Heart right ventricle (tissue), 16 donors: ENCODE results near the gene SENP6. TPM values are rescaled to one million over a fixed set of nuclear protein-coding genes. Genes with fewer than 3 reads are reported as not detected.
"Not testable (repeated sequence)": the region's sequence is repeated elsewhere in the genome, so short reads cannot be mapped to it uniquely, and the experiment has no call there.

Source experiments
- ATAC-seq, 8 donors: fragments of 200-7000 bp; cut with Tn5 transposase; one replicate each; pipeline ENCODE4 v1.9.1; 2020; ENCODE audit warnings: mild to moderate bottlenecking in 8 of 8, moderate library complexity in 8 of 8, moderate number of reproducible peaks in 1 of 8
- DNase-seq, 2 donors: peaks; one replicate each; pipeline ENCODE4 v3.0.0-alpha.2; 2020
- H3K27ac ChIP-seq, 10 donors: fragments of 200-600 bp; sonication (generic) in 2 of 10; one replicate each; pipeline versions ENCODE4 v1.5.0 to v1.8.0; 2020 to 2022; ENCODE audit warnings: mild to moderate bottlenecking in 3 of 10
- H3K27me3 ChIP-seq, 7 donors: fragments of 200-600 bp; one replicate each; pipeline ENCODE4 v1.8.0; 2021 to 2022; ENCODE audit warnings: mild to moderate bottlenecking in 2 of 7
- H3K36me3 ChIP-seq, 9 donors: fragments of 200-600 bp; sonication (generic) in 1 of 9; one replicate each; pipeline versions ENCODE4 v1.5.0 to v1.8.0; 2020 to 2022; ENCODE audit warnings: mild to moderate bottlenecking in 2 of 9
- H3K4me1 ChIP-seq, 9 donors: fragments of 200-600 bp; sonication (generic) in 1 of 9; one replicate each; pipeline versions ENCODE4 v1.5.0 to v1.8.0; 2020 to 2022; ENCODE audit warnings: mild to moderate bottlenecking in 4 of 9
- H3K4me3 ChIP-seq, 10 donors: fragments of 200-600 bp; sonication (generic) in 2 of 10; one replicate each; pipeline versions ENCODE4 v1.5.0 to v1.8.0; 2020 to 2022; ENCODE audit warnings: mild to moderate bottlenecking in 7 of 10, moderate library complexity in 2 of 10
- H3K9me3 ChIP-seq, 11 donors: fragments of 200-600 bp in 10 of 11; sonication (generic) in 2 of 11; one replicate each; pipeline versions ENCODE4 v1.5.0 to v1.8.0; 2013 to 2022; ENCODE audit warnings: mild to moderate bottlenecking in 2 of 11, control low read depth in 1 of 11, moderate library complexity in 1 of 11
- CTCF ChIP-seq, 9 donors: fragments of 200-600 bp; sonication (generic) in 2 of 9; IDR thresholded peaks; one replicate each; pipeline versions ENCODE4 v1.5.0 to v1.8.0; 2021 to 2022; ENCODE audit warnings: antibody characterized with exemption in 9 of 9, mild to moderate bottlenecking in 5 of 9, moderate library complexity in 1 of 9
- WGBS, 2 donors: extraction: QIAGEN DNeasy Blood & Tissue Kit; methylation state at CpG; one replicate each; pipeline ENCODE4 v1.1.7; 2013; ENCODE audit warnings: inconsistent platforms in 1 of 2; 5-methylcytosine and 5-hydroxymethylcytosine counted together
- intact Hi-C, 10 donors: fragments of 100-400 bp; cut with DNase I; formaldehyde crosslinking; loops; one replicate each; pipeline versions ENCODE4 v1.11.1 to v1.14.2; 2022
- polyA plus RNA-seq, 2 donors: library from polyadenylated mRNA; stranded (reverse); fragments of 200-250 nt; gene quantifications; one replicate each; pipeline ENCODE4 v1.2.3, GENCODE V29; 2013
- total RNA-seq, 10 donors: library from RNA; stranded (reverse); fragmentation: NEBNext Ultra II Directional in 3 of 10; extraction: Animal tissue kit (Norgen Biotek cat#: 25700) in 3 of 10; gene quantifications; one replicate each; pipeline versions ENCODE4 v1.2.1 to v1.2.4, GENCODE V29; 2021 to 2023
- donor health status: Arrhythmogenic right ventricular cardiomyopathy.
- donor health status: ischemic (EF 13 %, LVEDD 7.1; RV severe dilation, severe dysfunction).
- donor health status: healthy with polysubstance abuse.
- donor health status: DM: no; HTN: yes; CAD: no.
- donor health status: DM: no; HTN: no; CAD: no.
- donor health status: ischemic (EF 25% LVEDD 6.9; RV normal size, moderate dysfunction).
- donor health status: ischemic (EF 25% LVEDD 5.7; RV mildly dilated, moderate dysfunction).
- donor health status: healthy.
- donor health status: DM: yes; HTN: yes; CAD: no.
- donor health status: Ischemic cardiomyopathy.
- donor health status: ischemic (EF 35%, LVEDD 5.7; RV mildly dilated, moderate dysfunction).
- donor health status: nonischemic (EF 11% LVEDD 7.7; RV severe dilation, severe dysfunction).
- donor health status: DM: yes; HTN: yes; CAD: no.
- donor health status: PGD.
- donor health status: ischemic (EF 29% LVEDD 5.4; RV normal size, mild dysfunction).
- donor health status: nonischemic (EF 23%, LVEDD 6.1; RV moderate dilation, normal function).

Gene SENP6
- total and polyA plus RNA-seq, 12 donors: 14.1 to 72.5 (median 62.2) TPM

- H3K9me3 ChIP-seq: no peaks in the 10 kb centered on the region
- intact Hi-C loops: no loop called here
- ATAC-seq: no peak
- no peaks in the 10 kb centered on the region for H3K4me1 ChIP-seq
- no peak overlapping the region for H3K27ac ChIP-seq
- no peaks in the 10 kb centered on the region for H3K27me3 ChIP-seq
- H3K36me3 ChIP-seq: peaks cover 0 to 96% (median 29%) of the 10 kb centered on the region in 9 donors
- 85 to 86% methylated on average over 3 of the region's 3 CpGs for WGBS, 2 donors
- DNase-seq: no peak
- TF ChIP-seq CTCF (IDR thresholded peaks at IDR 0.05): no peak
- H3K4me3 ChIP-seq: no peak overlapping the region
These were observed 55.6 kb downstream of the SENP6 start for GRCh38 chr6:75657327-75657726.

DNA sequence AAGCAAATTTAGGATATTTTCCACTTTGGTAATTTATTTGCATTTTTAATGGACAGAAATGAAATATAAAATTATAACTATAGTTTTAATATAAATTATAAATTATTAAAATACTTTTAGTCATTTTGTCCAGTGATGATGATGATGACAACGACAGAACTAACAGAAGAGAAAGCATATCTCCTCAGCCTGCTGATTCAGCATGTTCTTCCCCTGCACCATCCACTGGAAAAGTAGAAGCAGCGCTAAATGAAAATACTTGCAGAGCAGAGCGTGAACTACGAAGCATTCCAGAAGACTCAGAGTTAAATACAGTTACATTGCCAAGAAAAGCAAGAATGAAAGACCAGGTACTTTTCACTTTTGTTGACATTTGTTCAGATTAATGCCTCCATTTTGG lies 64.9 kb downstream of the SENP6 start:
- H3K27ac ChIP-seq: no peak overlapping the region
- intact Hi-C loops: no loop called here
- H3K27me3 ChIP-seq: no peaks in the 10 kb centered on the region
- ATAC-seq (no peak), DNase-seq (no peak)
- H3K36me3 ChIP-seq: peaks cover 0 to 98% (median 35%) of the 10 kb centered on the region in 9 donors
- no peaks in the 10 kb centered on the region for H3K4me1 ChIP-seq
- no peaks in the 10 kb centered on the region for H3K9me3 ChIP-seq
- no peak for TF ChIP-seq CTCF (IDR thresholded peaks at IDR 0.05)
- H3K4me3 ChIP-seq: no peak overlapping the region
- 81 to 98% methylated on average over 4 of the region's 4 CpGs for WGBS, 2 donors

- no peak for DNase-seq
- peaks cover 0 to 100% (median 47%) of the 10 kb centered on the region in 9 donors for H3K36me3 ChIP-seq
- no peaks in the 10 kb centered on the region for H3K4me1 ChIP-seq
- intact Hi-C loops: no loop called here
- TF ChIP-seq CTCF (IDR thresholded peaks at IDR 0.05): no peak
- H3K27me3 ChIP-seq: no peaks in the 10 kb centered on the region
- no peak overlapping the region for H3K27ac ChIP-seq
- no peak for ATAC-seq
- WGBS, 2 donors: 85 to 88% methylated on average over 8 of the region's 8 CpGs
- no peak overlapping the region for H3K4me3 ChIP-seq
- no peaks in the 10 kb centered on the region for H3K9me3 ChIP-seq
These were observed 72.2 kb downstream of the SENP6 start for GRCh38 chr6:75673884-75674283.

GRCh38 chr6:75676377-75676776 lies 74.7 kb downstream of the SENP6 start:
- Histone ChIP-seq H3K36me3 (peaks cover 0 to 100% (median 69%) of the 10 kb centered on the region in 9 donors), H3K9me3 (no peaks in the 10 kb centered on the region), H3K27ac (no peak overlapping the region), H3K4me1 (no peaks in the 10 kb centered on the region), H3K4me3 (no peak overlapping the region), H3K27me3 (no peaks in the 10 kb centered on the region)
- DNase-seq (no peak), ATAC-seq (no peak)
- intact Hi-C loops: no loop called here
- WGBS, 2 donors: 92 to 93% methylated on average over 1 of the region's 1 CpG
- TF ChIP-seq CTCF (IDR thresholded peaks at IDR 0.05): no peak

GRCh38 chr6:75682548-75682947 lies 80.9 kb downstream of the SENP6 start:
- H3K27ac ChIP-seq, intact Hi-C loops, H3K4me1 ChIP-seq, H3K27me3 ChIP-seq, DNase-seq, H3K4me3 ChIP-seq, ATAC-seq: not testable (repeated sequence)
- WGBS, 2 donors: 98% methylated on average over 1 of the region's 2 CpGs
- H3K36me3 ChIP-seq: peaks cover 0 to 76% (median 57%) of the 10 kb centered on the region in 9 donors
- peaks cover 0 to 18% (median 0%) of the 10 kb centered on the region in 11 donors for H3K9me3 ChIP-seq

DNA sequence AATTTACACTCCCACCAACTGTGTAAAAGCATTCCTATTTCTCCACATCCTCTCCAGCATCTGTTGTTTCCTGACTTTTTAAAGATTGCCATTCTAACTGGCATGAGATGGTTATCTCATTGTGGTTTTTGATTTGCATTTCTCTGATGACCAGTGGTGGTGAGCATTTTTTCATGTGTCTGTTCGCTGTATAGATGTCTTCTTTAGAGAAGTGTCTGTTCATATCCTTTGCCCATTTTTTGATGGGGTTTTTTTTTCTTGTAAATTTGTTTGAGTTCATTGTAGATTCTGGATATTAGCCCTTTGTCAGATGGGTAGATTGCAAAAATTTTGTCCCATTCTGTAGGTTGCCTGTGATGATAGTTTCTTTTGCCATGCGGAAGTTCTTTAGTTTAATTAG lies 81.3 kb downstream of the SENP6 start:
- Histone ChIP-seq H3K9me3 (peaks cover 0 to 18% (median 0%) of the 10 kb centered on the region in 11 donors), H3K36me3 (peaks cover 0 to 76% (median 57%) of the 10 kb centered on the region in 9 donors)
- H3K4me3 ChIP-seq, ATAC-seq, H3K27ac ChIP-seq, H3K4me1 ChIP-seq, intact Hi-C loops, H3K27me3 ChIP-seq, DNase-seq: not testable (repeated sequence)
- WGBS, 2 donors: 99% methylated on average over 2 of the region's 2 CpGs

- H3K36me3 ChIP-seq: peaks cover 0 to 72% (median 15%) of the 10 kb centered on the region in 9 donors
- intact Hi-C loops, H3K4me3 ChIP-seq, H3K4me1 ChIP-seq, H3K27ac ChIP-seq, DNase-seq, ATAC-seq, H3K27me3 ChIP-seq: not testable (repeated sequence)
- 91 to 92% methylated on average over 5 of the region's 5 CpGs for WGBS, 2 donors
- H3K9me3 ChIP-seq: peaks cover 0 to 14% (median 0%) of the 10 kb centered on the region in 11 donors
These were observed 85.9 kb downstream of the SENP6 start for GRCh38 chr6:75687535-75687934.

GRCh38 chr6:75687937-75688336 lies 86.3 kb downstream of the SENP6 start:
- H3K27me3 ChIP-seq, DNase-seq, H3K27ac ChIP-seq, H3K4me1 ChIP-seq, ATAC-seq, H3K4me3 ChIP-seq, intact Hi-C loops: not testable (repeated sequence)
- Histone ChIP-seq H3K9me3 (peaks cover 0 to 10% (median 0%) of the 10 kb centered on the region in 11 donors), H3K36me3 (peaks cover 0 to 73% (median 13%) of the 10 kb centered on the region in 9 donors)
- WGBS, 2 donors: 93 to 95% methylated on average over 8 of the region's 8 CpGs
